GM18508 (cell line): Measurements from ENCODE around the gene ZNF487.
A peak's percentile ranks its signal among the peaks of the same experiment; 100 is the strongest.
"Not testable (repeated sequence)": the region's sequence is repeated elsewhere in the genome, so short reads cannot be mapped to it uniquely, and the experiment has no call there.

Experiments
- ATAC-seq: cut with Tn5 transposase; IDR thresholded peaks from one replicate; pipeline ENCODE4 v1.9.1; 2021; ENCODE audit warnings: moderate number of reproducible peaks; ENCODE audit not compliant: insufficient read depth, unreplicated experiment

Gene ZNF487

GRCh38 chr10:43436291-43437140, at the start of gene ZNF487:
Gene ZNF487 (plus strand): TSS chr10:43437111. CDS start chr10:43475814, 38,703 bp downstream.
- ATAC-seq = peak; percentile 90

- no peak for ATAC-seq
Measured at GRCh38 chr10:43387678-43388032, 49.3 kb upstream of the ZNF487 start.

GRCh38 chr10:43389867-43390266, 47.0 kb upstream of the ZNF487 start:
- no peak for ATAC-seq

- ATAC-seq = no peak
Measured at GRCh38 chr10:43390333-43390732, 46.6 kb upstream of the ZNF487 start.

GRCh38 chr10:43390759-43391158, 46.2 kb upstream of the ZNF487 start:
- no peak for ATAC-seq

- no peak for ATAC-seq
Measured at GRCh38 chr10:43391496-43391895, 45.4 kb upstream of the ZNF487 start.

- ATAC-seq = no peak
Measured at GRCh38 chr10:43392748-43393147, 44.2 kb upstream of the ZNF487 start.

- ATAC-seq = not testable (repeated sequence)
Measured at GRCh38 chr10:43393186-43393585, 43.7 kb upstream of the ZNF487 start.

- ATAC-seq = no peak
Measured at GRCh38 chr10:43393606-43394360, 43.1 kb upstream of the ZNF487 start.

- ATAC-seq = no peak
Measured at GRCh38 chr10:43394868-43395267, 42.0 kb upstream of the ZNF487 start.

GRCh38 chr10:43395571-43396060, 41.3 kb upstream of the ZNF487 start:
- ATAC-seq = no peak

- ATAC-seq = peak; percentile 4
Measured at GRCh38 chr10:43396061-43396927, 40.6 kb upstream of the ZNF487 start.

GRCh38 chr10:43396928-43397624, 39.8 kb upstream of the ZNF487 start:
- ATAC-seq = peak; percentile 73

- ATAC-seq = no peak
Measured at GRCh38 chr10:43398939-43399319, 38.0 kb upstream of the ZNF487 start.

- ATAC-seq = no peak
Measured at GRCh38 chr10:43399320-43400310, 37.3 kb upstream of the ZNF487 start.

GRCh38 chr10:43401627-43402026, 35.3 kb upstream of the ZNF487 start:
- ATAC-seq = no peak

- no peak for ATAC-seq
Measured at GRCh38 chr10:43402176-43402575, 34.7 kb upstream of the ZNF487 start.

GRCh38 chr10:43402880-43403452, 33.9 kb upstream of the ZNF487 start:
- ATAC-seq = no peak
